IPS-11a (cell line): ENCODE measurements around the gene SLC25A19.
A peak's percentile ranks its signal among the peaks of the same experiment; 100 is the strongest.
"Not testable (repeated sequence)": the region's sequence is repeated elsewhere in the genome, so short reads cannot be mapped to it uniquely, and the experiment has no call there.

ENCODE experiments used
- H3K4me3 ChIP-seq: one replicate; pipeline ENCODE4 v1.5.1; 2013; ENCODE audit warnings: low read depth, low read length, control low read depth

SLC25A19 gene

GRCh38 chr17:75301502-75302206 lies 12.4 kb upstream of the SLC25A19 start:
- H3K4me3 ChIP-seq: no peak overlapping the region

GRCh38 chr17:75301049-75301448 lies 11.8 kb upstream of the SLC25A19 start:
- H3K4me3 ChIP-seq: no peak overlapping the region

- H3K4me3 ChIP-seq: no peak overlapping the region
These were observed 11.0 kb upstream of the SLC25A19 start for GRCh38 chr17:75300280-75300679.

GRCh38 chr17:75295201-75296158 lies 6.2 kb upstream of the SLC25A19 start:
- H3K4me3 ChIP-seq: no peak overlapping the region

GRCh38 chr17:75292810-75293448 lies 3.7 kb upstream of the SLC25A19 start:
- not testable (repeated sequence) for H3K4me3 ChIP-seq

DNA sequence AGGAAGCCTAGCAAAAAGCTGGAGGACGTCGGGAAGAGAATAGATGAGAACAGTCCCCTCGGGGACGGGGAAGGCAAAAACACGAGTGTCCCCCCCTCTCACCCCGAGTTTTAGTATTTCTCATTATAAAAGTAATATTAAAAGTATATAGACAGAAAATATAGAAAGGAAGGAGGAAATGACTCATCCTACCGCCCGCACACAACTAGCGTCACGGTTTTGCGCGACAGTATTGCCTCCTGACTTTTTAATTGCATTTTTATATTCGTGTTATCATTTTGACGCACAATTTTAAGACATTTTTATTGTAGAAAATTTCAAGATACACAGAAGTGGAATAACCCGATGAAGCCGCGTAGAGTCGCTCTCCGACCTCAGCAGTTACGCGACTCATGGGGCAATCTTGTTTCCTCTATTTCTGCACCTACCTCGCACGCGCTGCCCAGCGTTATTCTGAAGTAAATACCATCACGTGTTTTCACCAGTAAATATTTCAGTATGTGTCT lies 652 bp upstream of the SLC25A19 start:
- peak overlapping the region; percentile 56 for H3K4me3 ChIP-seq

- peak overlapping the region; percentile 82 for H3K4me3 ChIP-seq
These were observed 491 bp downstream of the SLC25A19 start for GRCh38 chr17:75288770-75289114.

- peak overlapping the region; percentile 82 for H3K4me3 ChIP-seq
These were observed 874 bp downstream of the SLC25A19 start for GRCh38 chr17:75288359-75288758.

- no peak overlapping the region for H3K4me3 ChIP-seq
These were observed 2.0 kb downstream of the SLC25A19 start for GRCh38 chr17:75287221-75287620.

DNA sequence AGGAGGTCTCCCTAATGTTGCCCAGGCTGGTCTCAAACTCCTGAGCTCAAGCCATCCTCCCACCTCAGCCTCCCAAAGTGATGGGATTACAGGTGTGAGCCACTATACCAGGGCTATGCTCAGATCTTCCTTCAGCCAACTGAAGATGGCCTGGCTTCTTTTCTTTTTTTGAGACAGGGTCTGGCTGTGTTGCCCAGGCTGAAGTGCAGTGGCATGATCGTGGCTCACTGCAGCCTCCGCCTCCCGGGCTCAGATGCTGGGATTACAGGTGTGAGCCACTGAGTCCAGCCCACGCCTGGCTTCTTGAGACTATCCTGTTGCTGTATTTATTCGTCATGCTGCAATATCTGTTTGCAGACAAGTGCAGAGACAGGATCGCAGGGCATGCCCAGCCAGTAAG lies 4.1 kb downstream of the SLC25A19 start:
- H3K4me3 ChIP-seq: no peak overlapping the region

- H3K4me3 ChIP-seq: not testable (repeated sequence)
These were observed 9.0 kb downstream of the SLC25A19 start for GRCh38 chr17:75280189-75280588.

DNA sequence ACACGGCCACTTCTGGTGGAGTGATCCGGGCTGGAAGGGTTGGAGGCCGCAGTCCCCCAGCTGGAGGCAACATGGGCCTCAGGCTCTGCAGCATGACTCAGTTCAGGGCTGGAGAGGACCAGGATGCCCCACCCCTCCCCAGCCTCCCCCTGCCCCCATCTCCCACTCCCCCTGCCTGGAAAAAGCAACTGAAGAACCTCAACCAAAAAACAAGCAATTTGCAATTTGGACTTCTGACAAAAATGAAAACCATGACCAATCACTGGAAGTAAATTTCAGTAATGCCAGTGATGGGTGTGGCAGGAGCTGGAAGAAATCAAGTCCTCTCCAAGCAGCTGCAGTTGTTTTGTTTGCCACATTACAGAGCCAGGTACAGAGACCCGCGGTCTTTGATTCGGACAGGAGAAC lies 11.6 kb downstream of the SLC25A19 start:
- no peak overlapping the region for H3K4me3 ChIP-seq

- no peak overlapping the region for H3K4me3 ChIP-seq
These were observed 15.1 kb downstream of the SLC25A19 start for GRCh38 chr17:75273977-75274708.

DNA sequence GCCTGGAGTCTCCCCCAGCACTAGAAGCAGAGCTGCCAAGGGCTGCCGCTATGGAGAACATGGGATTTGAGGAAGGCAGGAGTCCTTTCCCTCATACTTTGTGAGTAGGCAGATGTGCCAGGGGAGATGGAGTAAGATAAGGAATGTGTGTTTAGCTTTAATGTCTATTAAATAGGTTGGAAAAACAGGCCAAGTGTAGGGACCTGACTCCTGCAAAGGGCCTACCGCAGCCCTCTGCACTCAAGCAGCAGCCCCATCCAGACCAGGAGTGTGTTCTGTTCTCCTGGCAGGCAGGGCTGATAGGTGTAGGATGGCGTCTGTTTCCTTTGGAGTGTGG lies 16.4 kb downstream of the SLC25A19 start:
- no peak overlapping the region for H3K4me3 ChIP-seq

GRCh38 chr17:75271955-75272847 lies 17.0 kb downstream of the SLC25A19 start:
- H3K4me3 ChIP-seq: peak overlapping the region; percentile 75

DNA sequence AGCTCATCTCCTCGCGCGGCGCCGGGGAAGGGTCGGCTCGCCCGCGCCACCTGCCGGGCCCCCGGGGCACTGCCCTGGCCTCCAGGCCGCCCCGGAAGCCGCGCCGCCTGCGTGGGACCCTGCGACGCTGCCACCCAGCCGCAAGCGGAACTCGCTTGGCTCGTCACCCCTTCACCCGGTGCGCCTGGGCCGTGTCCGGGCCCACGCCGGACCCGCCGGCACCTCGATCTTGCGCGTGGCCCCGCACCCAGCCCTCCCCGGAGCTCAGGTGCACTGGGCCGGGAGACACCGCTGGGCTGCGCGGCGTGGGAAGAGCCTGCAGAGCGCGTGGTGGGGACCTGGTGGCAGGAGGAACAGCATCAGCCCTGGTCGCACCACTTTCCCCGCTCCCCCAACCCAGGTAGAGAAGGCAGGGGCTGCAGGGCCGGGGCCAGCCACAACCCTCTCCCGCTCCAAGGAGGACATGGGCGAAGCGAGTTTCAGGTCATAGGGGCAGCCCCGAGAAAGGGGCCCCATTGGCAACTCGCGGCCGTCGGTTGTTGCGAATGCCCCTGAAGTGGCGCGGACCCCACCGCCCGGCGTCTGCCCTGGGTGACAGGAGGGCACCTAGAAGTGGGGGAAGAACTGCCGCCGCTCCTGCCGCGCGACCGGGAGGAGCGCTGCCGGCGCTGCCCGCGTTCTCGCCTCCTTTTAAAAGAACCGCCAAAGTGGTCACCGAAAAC lies 17.8 kb downstream of the SLC25A19 start:
- peak overlapping the region; percentile 75 for H3K4me3 ChIP-seq

- peak within 1 kb of the TSS; percentile 83 for H3K4me3 ChIP-seq
These were observed 18.3 kb downstream of the SLC25A19 start, which contains the start of gene MIF4GD for GRCh38 chr17:75270966-75271232. TSS of gene MIF4GD (minus strand) at chr17:75271231. CDS start at chr17:75270195, 1,036 bp downstream.

DNA sequence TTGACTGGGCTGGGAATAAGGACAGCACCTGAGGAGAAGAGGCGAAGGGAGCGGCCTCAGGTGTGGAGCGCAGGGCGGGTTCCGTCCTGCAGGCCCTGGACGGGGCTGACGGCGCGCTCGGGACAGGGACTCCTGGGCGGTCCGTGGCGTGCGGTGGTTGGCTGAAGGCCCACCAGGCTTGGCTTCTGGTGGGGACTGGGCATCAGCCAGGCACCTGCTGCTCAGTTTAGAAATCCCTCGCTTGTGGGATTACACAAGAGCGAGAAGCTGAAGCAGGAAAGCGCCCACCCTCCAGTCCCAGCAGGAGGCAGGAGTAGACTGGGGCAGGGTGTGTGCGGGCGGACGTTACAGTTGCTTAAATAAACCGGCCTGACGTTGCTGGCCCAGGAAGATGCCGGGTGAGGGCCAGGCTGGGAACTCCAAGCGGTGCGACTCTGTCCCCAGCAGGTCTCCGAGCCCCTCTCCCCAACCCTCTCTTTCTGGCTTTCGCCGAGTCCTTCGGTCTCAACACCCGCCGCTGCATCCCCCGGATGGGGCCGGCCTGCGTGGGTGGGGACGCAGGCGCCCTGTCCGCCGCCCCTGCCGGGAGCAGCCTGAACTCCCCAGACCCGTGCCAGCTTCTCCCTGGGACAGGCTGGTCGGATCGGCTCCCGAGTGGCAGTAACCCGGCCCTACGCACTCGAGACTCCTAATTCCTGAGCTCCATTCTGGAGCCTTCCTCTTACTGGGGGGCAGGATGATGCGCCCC lies 18.8 kb downstream of the SLC25A19 start:
- peak overlapping the region; percentile 83 for H3K4me3 ChIP-seq

DNA sequence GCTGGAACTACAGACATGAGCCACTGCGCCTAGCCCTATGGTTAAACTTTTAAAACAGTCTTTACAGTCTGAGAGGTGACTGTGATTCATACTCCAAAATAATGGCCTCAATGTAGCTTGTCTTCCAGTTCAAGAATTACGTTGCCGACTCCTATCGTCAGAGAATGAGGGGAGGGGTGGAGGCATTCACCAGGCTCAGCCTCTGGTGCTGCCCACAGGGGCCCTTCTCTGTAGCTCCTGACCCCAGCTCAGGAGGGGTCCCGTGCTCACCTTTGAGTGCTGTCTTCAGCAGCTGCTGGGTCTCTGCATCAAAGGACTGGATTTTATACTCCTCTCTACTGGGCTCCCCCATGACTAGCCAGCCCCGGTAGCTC lies 19.4 kb downstream of the SLC25A19 start:
- H3K4me3 ChIP-seq: peak overlapping the region; percentile 83
